Measurements from ENCODE around the gene PIAS4.

The PIAS4 gene

DNA sequence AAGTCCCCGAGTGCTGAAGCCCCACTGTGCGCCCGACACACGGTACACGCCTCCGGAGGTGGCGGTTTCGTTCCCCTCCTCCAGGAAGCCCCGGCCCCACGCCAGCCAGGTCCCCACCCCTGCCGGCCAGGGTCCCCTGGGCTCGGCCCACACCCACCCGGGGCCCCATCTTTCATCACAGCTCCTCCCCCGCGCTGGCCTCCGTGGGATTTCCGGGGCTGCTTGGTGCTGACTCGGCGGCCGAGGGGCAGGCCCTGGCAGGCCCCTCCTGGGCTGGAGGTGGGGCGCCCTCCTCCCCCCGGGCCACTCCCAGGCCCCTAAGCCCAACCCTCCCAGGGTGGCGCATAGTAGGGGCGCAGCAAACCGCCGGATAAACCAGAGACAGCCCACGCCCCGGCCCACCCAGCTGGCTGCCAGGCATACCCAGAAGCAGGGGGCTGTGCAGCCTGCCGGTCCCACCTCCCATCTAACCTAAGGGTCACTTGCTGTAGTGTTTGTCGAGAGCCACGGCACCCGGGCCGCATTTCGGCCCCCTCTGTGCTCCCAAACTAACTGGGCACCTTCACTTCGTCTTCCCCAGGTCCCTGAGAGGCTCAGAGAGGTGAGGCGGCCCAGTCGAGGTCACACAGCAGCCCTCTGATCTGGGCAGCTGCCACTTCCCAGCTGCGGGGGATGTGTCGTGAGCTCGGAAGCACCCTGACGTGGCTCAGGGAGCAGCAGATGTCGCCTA is 52.5 kb downstream of the PIAS4 start:
- peak; percentile 65 for DNase-seq (ENCODE audit: low spot score)

DNA sequence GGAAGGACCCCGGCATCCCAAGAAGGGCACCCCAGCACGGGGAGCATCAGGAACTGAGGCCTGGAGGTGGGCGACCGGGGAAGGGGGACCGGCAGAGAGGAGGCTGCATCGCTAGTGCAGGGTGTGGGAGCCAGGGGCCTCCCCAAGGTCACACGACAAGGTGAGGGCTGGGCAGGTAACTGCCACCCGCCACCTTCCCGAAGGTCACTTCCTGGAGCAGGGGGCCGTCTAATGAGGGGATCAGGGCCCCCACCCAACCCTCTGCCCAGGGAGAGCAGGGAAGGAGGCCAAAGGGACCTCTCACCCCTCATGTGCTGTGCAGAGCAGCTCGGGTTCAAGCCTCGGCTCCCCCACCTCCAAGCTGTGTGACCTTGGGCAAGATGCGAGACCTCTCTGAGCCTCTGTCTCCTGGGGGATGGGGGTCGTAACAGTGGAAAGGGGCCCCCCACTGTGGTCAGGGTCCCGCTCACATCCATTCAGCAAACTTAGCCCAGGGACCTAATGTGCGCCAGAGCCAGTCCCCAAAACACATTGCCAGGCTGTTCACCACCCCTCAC is 53.2 kb downstream of the PIAS4 start:
- DNase-seq (ENCODE audit: low spot score): no peak

DNA sequence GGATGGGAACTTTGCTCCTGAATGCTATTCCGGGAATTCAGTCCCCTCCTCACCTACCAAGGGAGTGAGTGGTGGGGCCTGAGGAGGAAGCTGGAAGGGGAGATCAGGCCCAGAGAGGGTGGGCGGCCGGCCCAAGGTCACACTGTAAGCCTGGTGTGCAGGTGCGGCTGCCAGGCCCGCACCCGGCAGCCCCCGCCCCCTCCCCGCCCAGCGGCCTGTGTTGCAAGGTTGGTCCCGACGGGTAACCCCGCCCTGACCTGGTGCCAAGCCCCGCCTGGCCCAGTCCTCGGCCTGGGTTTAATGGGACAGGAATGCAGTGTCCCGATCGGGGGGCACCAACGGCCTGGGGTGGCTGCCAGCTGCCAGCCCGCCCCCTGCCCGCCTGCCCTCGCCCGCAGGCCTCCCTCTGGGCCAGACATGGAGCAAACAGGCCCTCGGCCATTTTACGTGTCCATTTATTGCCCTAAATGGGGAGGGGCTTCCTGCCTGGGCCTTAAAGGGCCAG is 53.7 kb downstream of the PIAS4 start:
- DNase-seq (ENCODE audit: low spot score): no peak

DNA sequence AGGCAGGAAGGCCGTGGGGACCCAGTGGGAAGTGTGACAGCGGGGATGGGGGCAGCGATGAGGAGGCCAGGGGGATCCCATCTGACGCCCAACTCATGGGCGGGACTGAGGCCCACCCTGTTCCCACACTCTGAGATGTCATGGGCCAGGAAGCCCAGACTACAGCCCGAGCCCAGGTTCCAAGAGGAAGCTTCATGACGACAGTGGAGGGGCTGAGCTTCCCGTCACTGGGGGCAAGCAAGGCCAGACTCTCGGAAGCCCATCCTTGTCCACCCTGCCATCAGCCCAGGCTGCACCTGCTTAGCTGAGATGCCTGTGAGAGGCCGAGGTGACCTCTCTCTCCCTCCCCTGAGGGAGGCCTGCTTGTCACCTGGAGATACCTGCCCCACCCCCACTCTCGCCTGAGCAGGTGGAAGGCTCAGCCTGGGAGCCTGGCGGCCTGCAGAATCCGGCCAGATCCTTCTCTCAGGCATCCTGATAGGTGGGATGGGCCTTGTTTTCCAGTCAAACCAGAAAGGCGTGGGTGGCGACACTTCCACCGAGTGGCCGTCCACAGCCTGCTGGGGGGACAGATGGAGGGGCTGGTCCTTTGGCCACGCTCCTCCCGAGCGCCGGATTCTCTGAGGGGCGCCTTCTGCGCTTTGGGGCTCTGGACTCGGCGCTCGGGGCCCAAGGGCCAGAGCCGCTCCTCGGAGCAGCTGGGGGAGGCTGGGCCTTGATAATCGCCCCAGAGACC is 54.3 kb downstream of the PIAS4 start:
- DNase-seq (ENCODE audit: low spot score): peak; percentile 70

DNA sequence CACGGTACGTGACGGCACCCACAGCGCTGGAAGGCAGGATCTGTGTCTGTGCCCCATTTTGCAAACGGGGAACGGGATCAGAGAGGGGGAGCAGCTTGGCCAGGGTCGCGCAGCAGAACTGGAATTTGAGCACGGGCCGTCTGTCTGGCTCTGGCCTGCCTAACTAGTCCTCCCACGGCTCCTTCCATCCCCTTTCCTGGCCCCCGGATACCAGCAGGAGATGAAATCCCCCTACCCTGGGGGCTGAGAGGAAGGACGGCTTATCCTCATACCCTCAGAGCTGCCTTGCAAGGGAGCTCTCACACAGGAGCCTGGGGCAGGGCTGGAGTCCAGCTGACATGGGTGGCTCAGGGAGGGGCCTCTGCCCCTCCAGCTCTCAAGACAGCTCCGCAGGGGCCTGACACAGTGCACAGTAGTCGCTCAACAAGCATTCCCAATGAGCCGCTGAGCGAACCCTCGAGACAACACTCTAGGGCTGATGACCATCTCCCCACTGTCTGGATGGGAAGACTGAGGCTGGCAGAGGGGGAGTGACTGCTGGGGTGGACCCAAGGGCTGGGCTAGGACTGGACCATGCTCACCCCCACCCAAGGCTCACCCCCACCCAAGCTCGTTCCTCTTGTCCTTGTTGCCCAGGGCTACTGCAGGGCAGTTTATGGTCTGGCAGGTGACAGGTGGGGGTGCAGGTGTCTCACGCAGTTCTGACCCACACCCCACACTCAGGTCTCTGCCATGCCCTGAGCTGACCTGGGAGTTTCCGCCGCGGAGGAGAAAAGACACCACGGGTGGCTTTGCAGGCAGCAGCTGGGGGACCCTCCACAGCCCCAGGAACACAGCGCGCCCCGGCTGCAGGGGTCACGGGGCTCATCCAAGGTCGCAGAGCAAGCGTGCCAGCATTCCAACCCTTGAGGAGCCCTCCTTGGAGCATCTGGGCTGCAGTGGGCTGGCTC is 55.2 kb downstream of the PIAS4 start:
- no peak for DNase-seq (ENCODE audit: low spot score)

DNA sequence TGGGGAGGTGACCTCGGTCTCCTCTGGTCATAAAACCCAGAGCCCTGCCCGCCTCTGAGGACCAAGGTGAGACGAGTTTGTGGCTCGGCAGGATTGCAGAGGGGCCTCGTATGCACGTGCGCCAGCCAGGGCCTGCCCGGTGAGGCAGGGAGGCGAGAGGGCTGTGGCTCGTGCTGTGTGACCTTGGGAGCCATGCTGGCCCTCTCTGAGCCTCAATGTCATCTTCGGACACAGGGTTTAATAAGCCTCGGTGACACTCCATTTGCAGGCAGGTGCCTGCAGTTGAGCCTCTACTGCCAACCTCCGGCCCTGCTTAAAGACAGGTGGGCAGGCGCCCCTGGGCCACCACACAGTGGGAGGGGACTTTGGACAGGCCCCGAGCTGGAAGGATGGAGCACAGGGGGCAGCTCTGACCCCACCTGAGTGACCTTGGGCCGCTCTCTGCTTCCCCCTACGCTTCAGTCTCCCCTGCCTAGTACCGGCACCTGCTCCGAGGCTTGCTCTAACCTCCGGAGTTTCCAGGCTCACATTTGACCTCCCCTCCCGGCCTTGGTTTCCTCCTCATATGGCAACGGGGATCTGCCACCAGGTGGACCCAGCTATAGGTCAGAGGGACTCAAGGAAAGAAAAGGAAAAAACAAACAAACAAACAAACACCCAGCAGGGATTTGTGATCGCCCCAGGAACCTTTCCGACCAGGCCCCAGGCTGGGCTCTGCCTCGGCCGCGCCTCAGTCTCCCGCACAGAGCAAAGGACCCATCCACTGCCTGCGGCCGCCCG is 56.0 kb downstream of the PIAS4 start:
- DNase-seq (ENCODE audit: low spot score): no peak

DNA sequence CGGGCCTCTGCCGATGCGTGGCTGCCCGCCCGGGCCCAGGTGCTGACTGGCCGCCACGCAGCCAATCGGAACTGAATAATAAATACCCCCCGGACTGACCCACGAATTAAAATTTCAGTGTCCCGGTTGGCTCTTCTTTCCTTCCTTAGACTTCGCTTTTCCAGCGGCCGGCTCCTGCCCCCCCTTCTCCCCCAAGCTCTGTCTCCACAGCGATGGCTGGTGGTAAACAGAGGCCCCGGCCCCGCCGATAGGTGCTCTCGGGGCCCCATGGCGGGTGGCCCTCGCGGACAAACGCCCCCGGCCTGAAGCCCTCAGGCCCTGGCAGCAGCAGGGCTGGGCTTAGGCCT is 56.6 kb downstream of the PIAS4 start:
- no peak for DNase-seq (ENCODE audit: low spot score)

DNA sequence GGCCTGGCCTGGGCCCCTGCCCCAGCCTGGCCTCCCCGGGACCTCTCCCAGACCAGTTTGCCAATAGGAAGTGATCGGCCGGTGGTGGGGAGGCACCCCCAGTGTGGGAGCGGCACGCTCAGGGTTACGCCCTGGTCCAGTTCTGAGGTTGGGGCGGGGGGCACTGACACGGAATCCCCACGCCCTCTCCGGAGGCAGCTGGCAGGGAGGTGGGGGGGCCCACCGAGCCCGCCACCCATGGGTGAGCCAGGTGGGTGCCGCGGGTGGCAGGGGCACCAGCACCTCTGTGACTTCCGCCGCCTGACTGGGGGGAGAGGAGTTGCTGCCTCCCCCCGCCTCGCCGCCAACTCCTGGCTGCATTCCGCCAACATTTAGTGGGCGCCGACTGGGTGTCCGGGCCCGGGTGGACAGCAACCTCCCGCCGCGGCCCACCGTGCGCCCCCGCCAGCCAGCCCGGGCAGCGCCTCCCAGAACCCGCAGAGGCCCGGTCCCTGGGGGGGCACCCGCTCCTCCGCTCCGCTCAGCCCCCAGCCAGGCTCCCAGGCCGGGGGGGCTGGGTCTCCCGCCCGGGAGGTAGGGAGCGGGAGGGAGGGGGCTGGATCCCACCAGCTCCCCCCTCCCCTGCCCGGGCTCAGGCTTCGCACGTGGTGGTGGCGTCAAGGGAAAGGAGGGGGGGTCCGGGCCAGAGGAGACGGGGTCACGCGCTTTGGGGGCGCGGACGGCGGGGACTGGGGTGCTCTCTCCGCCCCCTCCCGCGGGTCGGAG is 57.1 kb downstream of the PIAS4 start:
- DNase-seq (ENCODE audit: low spot score): no peak

DNA sequence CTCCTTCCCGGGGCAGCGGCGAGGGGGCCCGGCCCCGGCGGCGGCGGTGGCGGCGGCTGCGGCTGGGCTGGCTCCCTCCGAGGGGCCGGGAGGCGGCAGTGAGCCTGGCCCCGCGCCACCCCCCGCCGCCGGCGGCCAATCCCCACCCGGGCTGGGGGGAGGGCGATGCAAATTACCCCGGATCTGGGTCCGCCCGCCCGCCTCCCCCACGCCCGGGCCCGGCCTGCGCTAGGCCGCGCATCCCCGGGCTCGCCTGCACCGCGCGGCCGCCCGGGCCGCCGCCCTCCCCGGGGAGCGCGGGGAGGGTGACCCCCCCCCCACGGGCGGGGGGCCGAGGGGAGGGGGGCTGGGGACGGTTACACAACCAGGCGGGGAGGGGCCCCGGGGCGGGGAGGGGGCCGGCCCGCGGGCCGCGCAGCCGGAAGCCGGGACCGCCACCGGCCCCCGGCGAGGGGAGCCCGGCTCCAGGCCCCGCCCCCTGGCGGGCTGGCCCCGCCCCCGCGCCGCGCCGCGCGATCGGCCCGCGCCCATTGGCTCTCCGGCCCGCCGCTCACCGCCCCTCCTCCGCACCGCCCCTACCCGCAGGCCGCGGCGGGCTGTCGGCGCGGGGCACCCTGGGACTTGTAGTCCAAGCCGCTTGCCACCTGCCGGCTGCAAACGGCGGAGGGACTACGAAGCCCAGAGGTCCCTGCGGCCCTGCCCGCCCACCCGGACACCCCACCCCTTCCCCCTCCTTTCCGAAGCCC is 58.1 kb downstream of the PIAS4 start:
- peak; percentile 95 for DNase-seq (ENCODE audit: low spot score)

DNA sequence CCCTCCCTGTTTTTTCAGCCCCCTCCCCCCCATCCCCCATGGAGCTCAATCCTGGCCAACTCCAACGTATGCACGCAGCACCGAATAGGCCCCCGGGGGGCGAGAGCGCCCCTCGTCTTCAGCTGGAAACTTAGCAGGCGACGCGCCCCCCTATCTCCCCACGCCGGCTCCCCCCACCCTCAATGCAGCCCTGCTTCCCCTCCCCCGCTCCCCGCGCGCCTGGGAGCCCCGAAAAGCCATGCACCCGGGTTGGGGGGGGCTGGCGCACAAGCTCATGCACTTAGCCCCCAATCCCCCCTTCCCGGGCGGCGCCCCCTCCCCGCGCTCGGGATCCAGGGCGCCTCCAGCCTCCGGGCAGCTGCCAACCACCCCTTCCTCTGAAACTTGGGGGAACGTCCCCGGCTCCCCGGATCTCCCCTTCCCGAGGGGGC is 58.7 kb downstream of the PIAS4 start:
- no peak for DNase-seq (ENCODE audit: low spot score)

DNA sequence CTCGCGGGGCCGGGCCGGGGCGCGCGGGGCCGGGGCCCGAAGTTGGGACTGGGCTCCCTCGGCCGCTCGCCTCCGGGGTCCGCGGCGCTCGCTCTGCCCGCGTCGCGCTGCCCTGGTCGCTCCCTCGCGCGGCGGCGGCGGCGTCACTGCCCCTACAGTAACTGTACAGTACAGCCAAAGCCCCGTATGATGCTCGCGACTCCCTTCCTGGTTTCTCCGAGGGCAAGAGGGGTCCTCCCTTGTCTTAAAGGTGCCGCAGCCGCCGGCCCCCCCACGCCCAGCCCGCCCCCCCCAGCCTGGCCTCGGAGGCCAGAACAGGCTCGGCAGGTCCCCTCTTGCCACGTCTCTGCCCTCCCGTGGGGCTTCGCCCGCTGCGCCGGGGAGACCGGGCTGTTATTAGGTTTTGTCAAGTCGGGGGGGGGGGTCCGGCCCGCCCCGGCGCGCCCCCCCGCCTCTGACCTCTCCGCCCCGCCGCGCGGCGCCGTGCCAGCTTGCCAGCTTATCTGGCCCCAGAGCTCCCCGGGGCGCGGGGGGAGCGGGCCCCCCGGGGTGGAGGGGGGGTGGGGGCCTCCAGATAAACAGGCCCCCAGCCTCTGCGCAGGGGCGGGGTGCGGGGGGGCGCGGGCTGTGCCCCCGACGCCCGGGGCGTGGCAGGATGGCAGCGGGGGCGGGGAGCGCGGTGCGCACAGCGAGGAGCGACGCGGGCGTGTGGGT is 59.3 kb downstream of the PIAS4 start, which contains the start of gene ZBTB7A:
TSS of gene ZBTB7A (minus strand) at position 218 of the 714 bp plus-strand sequence. CDS start 11,667 bp downstream, outside the sequence.
- peak; percentile 91 for DNase-seq (ENCODE audit: low spot score)

DNA sequence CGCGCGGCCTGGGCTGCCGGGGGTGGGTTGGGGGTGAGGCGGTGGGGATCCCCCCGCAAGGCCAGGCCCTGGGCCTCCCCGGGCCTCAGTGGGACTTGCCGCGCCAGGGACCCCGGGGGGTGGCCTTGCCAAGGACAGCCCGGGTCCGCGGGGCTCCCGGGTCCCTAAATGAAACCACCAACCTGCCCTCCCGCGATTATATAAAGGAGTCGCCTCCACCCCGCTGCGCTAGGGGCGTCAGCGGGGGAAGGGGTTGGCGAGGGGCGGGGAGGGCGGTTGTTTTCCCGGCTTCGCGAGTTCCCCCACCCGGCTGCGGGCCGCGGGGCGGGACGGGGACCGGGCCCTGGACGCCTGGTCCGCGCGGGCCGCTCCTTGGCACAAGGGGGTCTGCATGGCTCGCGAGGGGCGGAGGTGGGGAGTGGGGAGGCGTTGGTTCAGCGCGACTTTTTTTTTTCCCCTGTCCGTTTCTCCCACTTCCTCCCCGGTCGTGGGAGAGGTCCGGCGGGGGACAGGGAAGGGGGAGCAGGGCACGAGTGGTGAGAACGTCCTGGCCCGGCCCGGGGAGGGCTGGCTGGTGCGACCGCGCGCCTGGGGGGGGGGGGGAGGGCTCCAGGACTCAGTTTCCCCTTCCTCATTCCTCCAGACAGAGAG is 60.0 kb downstream of the PIAS4 start:
- no peak for DNase-seq (ENCODE audit: low spot score)

DNA sequence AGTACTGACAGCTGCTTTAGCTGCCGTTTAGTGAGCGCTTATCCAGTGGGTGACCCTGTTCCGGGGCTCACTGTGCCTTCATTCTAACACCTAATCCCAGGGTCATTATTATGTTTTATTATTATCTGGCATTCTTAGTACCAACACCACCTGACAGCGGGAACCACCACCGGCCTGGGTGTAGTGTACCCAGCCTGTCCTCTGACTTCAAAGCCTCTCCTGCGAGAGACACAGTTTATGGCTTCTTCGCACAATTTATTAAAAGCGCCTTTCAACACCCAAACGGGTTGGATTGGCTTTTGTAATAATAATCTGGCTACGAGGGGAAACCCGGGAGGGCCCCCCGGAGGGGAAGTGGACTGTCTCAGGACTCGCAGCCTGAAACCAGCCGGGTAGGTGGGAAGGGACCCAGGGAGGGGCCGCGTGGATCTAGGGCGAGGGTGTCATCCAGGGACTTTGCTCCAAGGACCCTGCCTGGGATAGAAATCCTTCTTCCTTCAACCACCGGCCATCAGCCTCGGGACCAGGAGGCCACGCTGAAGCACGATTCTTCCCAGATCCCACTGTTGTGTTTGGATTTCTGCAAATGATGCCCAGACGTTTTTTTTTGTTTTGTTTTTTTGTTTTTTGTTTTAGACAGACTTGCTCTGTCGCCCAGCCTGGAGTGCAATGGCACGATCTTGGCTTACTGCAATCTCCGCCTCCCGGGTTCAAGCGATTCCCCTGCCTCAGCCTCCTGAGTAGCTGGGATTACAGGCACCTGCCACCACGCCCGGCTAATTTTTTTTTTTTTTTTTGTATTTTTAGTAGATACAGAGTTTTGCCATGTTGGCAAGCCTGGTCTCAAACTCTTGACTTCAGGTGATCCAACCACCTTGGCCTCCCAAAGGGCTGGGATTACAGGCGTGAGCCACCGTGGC is 60.8 kb downstream of the PIAS4 start:
- no peak for DNase-seq (ENCODE audit: low spot score)

DNA sequence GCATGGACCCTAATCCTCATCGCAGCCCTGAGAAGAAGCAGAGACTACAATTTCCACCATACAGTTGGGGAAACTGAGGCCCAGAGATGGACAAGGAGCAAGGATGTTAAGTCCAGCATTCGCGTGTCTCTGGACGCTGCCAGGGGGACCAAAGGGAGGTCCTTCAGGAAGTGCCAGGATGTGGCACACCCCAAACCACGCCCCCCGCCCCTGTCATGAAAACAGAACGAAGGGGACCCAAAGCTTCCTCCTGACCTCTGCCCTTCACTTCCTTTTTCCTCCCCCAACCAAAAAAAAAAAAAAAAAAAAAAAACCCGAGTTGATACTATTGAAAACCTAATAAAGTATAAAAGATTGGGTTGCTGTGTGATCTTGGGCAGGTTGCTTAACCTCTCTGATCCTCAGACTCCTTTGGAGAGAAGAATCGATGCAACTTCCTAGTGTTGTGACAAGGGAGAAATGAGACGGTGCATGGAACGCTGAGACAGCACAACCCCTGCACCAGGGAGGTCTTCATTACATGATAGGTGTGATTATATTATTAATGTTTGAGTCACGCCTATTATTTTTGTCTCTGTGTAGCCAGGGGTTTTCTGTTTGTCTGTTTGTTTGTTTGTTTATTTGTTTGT is 61.9 kb downstream of the PIAS4 start:
- DNase-seq (ENCODE audit: low spot score): no peak

DNA sequence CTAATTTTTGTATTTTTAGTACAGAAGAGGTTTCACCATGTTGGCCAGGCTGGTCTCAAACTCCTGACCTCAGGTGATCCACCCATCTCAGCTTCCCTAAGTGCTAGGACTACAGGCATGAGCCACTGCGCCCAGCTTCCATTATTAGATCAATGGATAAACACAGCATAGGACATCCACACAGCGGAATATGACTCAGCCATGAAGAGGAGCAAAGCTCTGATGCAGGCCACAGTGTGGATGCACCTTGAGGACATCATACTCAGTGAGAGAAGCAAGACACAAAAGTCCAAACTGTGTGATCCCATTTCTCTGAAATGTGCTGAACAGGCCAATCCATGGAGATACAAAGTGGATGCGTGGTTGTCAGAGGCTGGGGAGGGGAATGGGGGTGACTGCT is 64.1 kb downstream of the PIAS4 start:
- DNase-seq (ENCODE audit: low spot score): no peak

DNA sequence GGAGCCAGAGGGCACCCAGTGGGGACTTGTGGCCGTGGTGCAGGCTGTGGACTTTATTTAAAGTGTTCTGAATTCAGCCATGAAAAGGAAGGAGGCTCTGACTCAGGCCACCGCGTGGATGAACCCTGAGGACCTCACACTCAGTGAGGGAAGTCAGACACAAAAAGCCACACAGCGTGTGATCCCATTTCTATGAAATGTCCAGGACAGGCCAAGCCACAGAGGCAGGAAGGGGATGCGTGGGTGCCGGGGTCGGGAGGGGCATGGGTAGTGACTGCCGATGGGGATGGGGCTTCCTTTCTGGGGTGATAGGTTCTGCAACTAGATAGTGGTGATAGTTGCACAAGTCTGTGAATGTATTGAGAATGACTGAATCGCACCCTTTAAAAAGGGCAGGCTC is 67.8 kb downstream of the PIAS4 start:
- no peak for DNase-seq (ENCODE audit: low spot score)

DNA sequence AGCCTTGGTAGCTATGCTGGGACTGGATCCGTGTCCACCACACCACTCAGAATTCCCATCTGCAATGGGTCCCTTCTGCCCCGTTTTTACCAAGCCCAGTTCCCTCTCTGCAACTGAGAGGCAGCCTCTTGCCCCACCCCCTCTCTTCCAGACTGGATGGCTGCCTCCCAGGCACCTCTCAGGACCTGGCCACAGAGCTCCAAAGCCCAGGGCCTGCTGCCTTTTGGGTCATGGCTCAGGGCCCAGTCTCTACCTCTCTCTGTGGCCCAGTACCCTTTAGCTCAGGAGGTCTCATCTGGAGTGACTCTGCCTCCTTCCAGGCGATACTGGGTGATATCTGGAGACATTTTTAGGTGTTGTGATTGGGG is 69.5 kb downstream of the PIAS4 start:
- no peak for DNase-seq (ENCODE audit: low spot score)
